NCI-H2081 (cell line): ENCODE measurements around the gene FARP1.

Experiments
- DNase-seq, 2 experiments: peaks; one replicate each; lab custom pipeline; 2025; lab: John Stamatoyannopoulos, UW

Gene FARP1

DNA sequence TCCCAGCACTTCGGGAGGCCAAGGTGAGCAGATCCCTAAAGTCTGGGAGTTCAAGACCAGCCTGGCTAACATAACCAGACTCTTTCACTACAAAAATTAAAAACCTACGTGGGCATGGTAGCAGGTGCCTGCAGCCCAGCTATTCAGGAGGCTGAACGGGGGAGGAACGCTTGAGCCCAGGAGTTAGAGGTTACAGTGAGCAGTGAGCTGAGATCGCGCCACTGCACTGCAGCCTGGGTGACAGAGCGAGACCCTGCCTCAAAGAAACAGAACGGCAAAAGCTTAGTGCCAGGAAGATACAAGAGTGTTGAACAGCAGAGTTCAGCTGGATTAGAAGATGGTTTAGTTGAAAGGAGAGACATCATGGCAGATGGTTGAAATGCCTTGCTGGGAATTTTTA, 58.3 kb downstream of the FARP1 start:
- no peak for DNase-seq

DNA sequence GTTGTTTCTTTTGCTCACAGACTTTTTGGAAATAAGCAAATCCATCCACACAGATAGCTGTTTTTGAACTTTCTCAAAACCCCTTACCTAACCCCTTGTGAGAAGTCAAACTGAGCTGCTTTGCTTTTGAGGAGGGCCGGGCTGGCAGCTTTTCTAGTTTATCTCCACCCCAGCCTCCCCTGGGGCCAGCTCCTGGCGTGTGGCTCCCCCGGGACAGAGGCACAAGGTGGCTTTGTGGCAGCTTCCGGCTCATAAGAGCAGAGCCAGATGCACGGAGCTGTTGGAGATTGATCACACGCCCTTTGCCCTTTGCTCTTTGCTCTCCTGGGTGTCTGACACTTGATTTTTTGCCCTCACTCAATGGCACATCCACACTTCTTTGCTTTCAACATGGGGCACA, 59.1 kb downstream of the FARP1 start:
- no peak for DNase-seq

DNA sequence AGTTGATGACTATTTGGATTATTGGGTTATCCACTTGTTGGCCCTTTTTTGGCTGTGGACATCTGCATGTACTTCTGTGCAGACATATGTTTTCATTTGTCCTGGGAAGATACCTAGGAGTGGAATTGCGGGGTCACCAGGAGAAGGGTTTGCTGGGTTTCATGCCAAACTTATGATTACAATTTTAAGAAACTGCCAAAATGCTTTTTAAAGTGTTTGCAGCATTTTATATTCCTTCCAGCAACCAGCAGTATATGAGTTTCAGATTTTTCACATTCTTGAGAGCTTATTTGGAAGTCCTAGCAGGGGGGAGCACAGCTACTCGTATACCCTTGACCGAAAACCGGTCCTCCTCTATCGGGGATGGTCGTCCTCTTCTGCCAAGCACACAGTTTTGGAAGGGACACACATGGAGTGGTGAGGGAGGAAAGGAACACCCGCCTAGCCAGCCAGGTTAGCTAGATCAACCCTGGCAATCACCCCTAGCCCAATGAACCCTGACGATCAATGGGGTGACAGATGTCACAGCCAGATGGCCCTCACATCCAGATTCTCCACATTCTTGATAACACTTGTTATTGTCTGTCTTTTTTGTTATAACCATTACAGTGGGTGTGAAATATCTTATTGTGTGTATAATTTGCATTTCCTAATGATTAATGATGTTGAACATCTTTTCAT, 60.9 kb downstream of the FARP1 start:
- no peak for DNase-seq

DNA sequence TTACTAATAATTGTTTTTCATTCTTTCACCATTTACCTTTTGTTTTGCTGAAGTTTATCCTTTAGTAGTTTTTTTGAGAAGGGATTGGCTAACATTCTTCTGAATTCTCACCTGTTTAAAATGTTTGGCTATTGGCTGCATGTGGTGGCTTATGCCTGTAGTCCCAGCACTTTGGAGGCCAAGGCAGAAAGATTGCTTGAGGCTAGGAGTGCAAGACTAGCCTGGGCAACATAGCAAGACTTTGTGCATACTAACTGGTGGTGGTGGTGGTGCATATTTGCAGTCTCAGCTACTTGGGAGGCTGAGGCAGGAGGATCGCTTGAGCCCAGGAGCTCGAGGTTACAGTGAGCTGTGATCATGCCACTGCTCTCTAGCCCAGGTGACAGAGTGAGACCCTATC, 61.7 kb downstream of the FARP1 start:
- no peak for DNase-seq

DNA sequence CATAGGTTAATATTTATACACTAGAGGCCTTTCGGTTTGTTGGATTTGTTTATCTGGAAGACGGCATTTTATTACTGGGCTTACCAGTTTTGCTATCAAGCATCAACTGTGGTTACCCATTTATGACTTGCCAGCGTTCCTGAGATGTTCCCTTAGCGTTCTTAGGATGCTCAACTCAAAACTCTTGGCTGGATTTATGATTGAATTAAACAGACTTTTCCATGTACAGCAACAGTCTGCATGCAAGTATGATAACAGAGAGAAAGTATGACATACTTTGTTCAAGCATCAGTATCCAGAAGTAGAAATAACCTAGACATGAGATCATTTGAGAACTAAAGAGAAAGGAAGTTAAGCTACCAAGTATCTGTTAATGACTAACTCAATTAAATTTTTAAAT, 64.1 kb downstream of the FARP1 start:
- no peak for DNase-seq

DNA sequence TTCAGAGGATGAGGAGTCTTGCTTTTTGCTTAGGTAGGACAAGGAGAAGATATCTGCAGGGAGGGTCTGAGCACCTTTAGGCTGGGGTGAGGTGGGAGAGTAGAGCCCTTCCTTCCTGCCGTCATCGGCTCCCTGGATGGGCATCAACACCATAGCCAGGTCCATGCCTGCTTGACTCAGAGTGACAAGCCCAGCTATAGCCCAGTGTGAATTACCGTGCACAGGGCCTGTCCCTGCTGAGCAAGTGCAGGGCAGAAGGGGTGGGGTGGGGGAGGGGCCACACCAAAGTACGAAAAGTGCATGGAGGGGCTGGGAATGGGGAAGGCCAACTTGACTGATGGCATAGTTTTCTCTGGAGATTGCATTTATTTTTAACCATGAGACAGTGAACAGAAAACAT, 64.5 kb downstream of the FARP1 start:
- no peak for DNase-seq

DNA sequence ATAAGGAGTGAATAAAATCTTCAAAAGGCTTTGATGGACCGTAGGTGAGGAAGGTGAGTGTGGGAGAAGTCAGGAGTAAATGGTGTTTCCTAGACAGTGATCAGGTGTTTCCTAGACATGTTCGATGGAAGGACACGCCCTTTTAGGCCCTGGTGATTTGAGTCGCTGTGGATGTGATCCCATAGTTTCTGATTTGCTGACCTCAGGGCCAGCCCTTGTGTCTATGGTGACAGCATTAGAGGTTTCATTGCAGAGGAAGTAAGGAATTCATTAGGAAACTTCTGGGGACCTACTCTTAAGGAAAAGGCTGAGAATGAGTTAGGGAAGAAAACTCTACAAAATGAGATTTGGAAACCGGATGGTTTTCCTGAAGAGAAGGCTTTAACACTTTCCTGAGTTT, 65.7 kb downstream of the FARP1 start:
- no peak for DNase-seq

DNA sequence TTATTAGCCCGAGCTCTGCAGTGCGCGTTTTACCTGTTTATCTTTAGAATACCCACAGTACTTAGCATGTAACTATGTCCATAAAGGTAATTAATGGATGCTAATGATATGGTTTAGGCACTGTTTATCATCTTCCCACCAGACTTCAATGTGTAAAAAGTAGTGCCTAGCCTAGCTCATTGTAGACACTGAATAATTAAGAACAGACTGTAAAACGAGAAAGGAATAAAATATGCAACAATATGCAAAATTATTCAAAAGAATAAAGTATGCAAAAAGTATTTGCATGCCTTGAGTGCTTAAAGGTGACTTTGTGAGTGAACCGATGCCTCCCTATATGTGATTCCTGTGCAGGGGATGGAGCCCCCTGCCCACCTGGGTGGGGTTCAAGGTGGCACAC, 69.9 kb downstream of the FARP1 start:
- no peak for DNase-seq

DNA sequence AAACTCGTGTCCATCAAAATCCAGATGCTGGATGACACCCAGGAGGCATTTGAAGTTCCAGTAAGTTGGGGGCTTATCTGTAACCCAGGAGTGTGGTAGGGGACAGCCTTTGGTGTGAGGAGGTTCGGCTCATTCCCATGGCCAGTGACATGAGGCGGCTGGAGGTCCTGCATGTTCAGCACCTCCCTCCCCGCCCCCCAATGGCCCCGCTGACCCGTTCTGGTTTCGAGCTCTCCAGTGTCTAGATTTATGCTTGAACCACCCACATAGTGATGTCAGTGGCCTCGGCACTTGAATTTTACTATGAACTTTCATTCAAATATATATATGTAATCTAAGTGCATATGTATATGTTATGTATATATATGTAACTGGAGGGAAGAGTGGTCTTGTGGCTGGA, 70.5 kb downstream of the FARP1 start:
- DNase-seq, result no peak

DNA sequence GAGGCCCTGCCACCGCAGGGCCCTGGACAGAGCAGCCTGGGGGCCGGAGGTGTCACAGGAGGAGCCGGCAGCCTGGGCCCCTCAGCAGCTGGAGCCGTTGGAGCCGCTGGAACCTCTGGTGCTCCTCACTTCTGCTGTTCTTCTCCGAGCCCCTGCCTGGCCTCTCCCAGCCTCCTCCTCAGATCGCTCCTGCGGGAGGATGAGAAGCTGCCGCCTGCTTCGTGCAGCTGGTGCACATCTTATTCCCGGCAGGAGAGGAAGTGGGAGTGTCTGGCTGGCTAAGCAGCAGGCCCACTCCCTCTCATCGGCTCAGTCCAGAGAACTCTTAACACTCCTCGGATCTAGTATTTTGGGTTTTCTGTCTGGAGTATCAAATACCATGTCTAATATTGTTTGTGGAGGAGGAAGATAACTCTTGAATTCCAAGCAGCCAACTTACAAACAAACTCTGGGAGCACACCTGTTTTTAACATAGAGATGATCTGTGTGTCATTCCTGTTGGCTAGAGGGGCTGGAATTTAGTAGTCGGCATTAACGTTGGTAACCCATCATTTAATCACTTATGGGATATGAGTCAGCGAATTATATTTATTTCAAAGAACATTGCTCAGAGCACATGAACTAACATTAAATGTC, 71.2 kb downstream of the FARP1 start:
- no peak for DNase-seq

DNA sequence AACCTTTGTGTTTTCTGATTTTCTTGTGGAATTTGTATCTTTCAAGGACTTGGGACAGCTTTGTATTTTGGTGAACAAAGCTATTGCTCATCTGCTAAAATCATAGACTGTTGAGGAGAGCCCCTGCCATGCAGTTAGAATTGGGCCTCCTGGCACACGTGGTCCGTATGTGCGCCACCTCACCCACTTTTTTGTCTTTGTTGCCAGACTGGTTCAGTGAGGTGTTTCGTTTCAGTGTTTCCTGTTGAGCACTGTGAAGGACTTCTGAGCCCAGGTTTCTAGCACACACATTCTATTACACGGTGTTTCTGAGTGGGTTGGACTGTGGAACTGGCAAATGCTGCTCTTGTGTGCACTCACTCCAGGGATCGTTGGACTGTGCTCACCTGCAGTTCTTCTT, 71.8 kb downstream of the FARP1 start:
- no peak for DNase-seq

DNA sequence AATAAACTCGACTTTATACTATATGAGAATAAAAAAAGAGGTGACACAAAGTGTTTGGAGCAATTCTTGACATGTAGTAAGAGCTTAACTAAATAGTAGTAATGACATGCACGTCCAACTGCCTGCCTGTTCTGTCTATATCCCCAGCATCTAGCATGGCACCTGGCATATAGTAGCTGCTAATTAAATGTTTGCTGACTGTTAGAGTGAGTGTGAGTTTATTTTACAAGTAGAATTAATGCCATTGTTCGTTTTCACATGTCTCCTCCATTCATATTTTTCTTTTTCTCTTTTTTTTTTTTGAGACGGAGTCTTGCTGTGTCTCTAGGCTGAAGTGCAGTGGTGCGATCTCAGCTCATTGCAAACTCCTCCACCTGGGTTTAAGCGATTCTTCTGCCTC, 72.6 kb downstream of the FARP1 start:
- no peak for DNase-seq

DNA sequence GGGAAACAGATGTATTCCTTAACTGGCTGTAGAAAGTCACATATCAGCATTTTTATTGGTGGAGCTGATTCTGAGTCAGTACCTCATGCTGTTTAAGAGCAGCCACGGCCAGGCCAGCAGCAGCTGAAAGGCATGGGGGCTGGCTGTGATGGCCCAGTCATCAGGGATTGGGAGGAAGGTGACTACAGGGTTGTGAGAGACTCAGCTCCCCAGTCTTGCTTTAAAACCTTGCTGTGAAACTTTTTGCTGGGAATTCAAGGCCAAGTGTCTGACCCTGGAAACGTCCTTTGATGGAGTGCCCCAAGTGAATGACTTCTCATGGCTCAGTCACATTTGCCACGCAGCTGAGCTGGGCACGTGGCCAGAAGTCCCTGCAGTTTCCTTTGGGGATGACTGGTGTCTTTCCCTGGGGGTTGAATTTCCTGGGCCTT, 73.3 kb downstream of the FARP1 start:
- peak in 1 of 2 experiments; percentile 67 for DNase-seq

DNA sequence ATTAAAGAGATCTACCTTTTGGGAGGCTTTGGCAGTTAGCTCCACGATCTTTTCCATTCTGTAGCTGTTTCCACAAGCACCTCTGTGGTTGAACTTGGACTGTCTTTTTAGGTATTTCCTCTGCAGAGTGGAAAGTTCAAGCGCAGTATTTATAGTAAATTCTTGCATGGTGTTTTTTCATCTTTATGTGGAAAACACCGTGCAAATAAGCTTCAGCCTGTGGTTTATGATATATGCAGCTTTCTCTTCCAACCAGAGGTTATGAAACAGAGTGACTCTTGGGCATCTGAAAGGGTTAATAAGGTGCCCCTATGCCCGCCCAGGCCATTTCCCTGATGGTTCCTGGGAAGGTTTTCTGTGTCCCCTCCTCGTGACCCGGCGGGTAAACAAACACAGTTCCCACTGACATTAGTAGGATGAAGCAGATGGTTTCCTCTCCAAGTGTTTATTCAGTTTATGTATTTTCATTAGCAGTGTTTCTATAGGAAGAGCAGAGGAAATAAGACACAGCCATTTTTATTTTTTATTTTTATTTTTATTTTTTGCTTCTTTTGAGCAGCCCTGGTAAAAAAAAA, 73.9 kb downstream of the FARP1 start:
- DNase-seq, result peak in 1 of 2 experiments; percentile 37

DNA sequence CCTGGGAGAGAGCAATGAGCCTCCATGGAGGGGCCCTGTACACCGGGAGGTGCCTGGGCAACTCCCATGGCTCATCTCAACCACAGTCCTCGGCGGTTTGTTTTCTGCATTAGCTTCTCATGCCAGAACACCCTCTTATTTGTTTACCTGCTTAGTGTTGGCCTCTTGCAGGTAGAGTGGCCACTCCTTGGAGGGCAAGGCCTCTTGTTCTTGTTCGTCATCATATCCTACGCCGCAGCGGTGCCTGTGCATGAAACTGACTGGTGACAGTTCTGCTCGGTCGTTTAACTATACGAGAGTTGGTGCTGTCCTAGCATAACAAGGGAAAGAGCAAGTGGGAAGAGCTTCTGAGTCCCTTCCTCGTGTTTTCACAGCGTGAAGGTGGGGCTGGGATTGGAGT, 74.7 kb downstream of the FARP1 start:
- no peak for DNase-seq

DNA sequence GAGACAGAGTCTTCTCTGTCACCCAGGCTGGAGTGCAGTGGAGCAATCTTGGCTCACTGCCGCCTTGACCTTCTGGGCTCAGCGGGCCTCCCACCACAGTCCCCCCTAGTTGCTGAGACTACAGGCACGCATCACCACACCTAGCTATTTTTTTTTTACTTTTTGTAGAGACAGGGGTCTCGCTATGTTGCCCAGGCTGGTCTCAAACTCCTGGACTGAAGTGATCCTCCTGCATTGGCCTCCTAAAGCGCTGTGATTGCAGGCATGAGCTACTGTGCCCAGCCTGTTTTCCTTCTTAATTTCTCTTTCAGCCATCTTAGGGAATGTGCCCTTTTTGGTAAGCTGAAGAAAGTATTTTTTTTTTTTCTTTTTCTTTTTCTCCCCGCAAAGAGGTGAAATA, 76.8 kb downstream of the FARP1 start:
- no peak for DNase-seq

DNA sequence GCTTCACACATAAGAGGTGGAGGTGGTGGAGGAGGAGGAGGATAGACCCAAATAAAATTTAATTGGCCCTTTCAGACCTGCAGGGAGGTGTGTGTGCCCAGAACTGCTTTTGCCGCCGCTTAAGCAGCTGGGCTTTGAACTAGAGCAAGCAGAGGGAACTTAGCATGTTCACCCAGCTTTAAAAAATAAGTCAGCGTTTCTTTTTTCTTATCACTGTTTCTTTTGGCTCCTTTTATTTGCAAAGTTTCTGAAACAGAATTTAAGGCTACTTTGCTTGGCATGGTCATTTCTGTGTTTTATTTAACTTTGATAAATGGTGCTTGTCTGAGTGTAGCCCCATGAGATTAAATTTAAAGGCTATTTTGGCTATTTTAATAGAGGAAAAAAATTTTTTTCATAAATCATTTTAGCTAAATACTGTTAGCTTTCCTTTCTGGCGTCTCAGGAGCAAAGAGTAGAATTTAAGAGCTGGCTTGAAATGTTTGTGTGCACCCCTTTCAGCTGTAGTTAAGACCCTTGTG, 77.4 kb downstream of the FARP1 start:
- DNase-seq, result no peak

DNA sequence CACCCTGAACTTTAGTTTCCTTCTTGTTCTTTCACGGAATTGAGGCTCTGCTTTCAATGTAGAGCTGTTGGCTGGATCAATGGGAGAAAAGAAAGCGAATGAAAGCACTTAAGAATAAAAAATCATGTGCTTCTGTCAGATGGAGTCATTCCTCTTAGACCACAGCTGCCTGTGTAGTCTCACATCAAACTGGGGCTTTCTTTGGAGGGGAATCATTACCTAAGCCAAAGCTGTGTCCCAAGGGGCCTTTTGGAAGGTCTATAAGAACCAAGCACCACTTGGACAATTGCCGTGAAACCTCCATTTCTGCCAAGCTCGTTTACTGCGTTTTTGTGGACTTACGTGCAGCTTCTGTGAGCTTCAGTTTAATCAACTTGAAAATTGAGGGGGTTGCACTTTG, 78.3 kb downstream of the FARP1 start:
- no peak for DNase-seq

DNA sequence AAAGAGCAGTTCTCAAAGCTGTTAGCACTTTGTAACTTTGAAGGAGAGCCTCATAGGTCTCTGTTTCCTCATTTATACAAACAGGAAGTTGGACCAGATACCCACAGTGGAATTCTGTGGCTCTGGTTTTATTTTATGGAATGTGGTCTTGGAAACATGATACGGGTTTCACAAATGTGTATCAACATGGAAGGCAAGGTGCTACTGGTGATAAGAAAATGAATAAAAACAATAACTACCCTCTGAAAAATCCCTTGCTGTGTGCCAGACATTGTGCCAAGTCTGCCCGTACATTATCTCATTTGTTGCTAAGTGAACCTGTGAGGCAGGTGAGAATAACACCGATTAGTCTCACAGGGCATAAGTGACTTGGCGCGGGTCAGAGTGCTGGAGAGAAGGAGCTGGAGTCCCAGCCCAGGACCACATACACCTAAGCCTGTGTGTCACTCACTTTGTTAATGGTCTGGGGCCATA, 79.2 kb downstream of the FARP1 start:
- peak; percentile 16 to 72 for DNase-seq

DNA sequence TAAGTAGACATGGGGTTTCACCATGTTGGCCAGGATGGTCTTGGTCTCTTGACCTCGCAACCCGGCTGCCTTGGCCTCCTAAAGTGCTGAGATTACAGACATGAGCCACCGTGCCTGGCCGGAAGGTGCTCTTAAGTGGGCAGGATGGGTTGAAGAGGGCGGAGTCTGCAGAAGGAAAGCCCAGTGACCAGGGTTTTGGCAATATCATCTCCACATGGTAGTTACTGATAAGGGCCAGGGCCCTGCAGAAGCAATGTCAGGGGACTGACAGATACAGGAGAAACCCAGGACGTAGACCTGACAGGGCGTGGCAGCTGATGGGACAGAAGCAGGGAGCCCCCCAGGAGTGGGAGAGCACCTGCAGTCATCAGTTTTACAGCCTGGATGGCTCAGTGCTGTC, 79.9 kb downstream of the FARP1 start:
- no peak for DNase-seq

DNA sequence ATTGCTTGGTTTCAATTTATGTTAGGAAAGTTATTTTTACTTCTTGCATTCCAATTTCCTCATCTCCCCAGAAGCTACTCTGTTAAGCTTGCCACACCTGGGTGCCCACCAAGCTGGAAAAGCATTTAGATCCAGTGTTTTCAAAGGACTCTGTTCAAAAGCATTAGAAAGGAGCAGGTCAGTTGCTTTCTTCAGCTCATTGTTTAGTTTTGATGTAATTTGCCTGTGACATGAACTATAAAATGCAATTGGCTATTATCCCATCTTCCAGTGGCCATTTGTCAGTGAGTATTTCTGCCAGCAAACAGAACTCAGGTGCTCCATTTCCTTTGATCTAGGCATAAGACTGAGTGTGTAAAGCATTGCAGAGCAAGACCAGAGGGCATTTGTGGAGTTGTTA, 80.8 kb downstream of the FARP1 start:
- peak in 1 of 2 experiments; percentile 42 for DNase-seq

DNA sequence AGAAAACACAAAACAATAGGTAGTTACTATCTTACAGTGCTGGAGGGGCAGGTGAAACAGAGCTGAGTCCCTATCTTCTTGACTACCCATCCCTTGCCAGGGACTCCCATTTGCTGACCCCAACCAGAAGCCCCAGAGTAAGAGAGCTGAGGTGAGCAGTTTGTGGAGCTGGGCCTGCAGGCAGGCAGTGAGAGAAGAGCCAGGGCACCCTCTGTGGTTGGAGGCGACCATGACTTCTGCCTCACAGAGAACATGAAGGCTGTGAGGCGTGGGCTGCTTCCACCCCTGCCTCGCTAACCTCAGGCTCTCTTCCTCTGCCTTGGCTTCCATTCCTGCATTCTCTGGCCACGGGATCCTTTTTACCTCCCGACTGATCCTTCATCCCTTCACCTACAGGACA, 81.7 kb downstream of the FARP1 start:
- DNase-seq, result no peak
